Cerebellar nuclear complex (tissue), 1 donor: ENCODE data around the gene SLCO3A1.

Experiments
- DNase-seq, 2 experiments: peaks; one replicate each; lab custom pipeline; 2025; lab: John Stamatoyannopoulos, UW

Gene SLCO3A1

GRCh38 chr15:91911844-91912243 is 58.3 kb downstream of the SLCO3A1 start:
- no peak for DNase-seq

GRCh38 chr15:91912336-91912735 is 58.8 kb downstream of the SLCO3A1 start:
- DNase-seq, result no peak

GRCh38 chr15:91913560-91913959 is 60.1 kb downstream of the SLCO3A1 start:
- DNase-seq, result no peak

- no peak for DNase-seq
These were observed 62.1 kb downstream of the SLCO3A1 start for GRCh38 chr15:91915576-91915975.

GRCh38 chr15:91916051-91916450 is 62.5 kb downstream of the SLCO3A1 start:
- no peak for DNase-seq

GRCh38 chr15:91917686-91918360 is 64.3 kb downstream of the SLCO3A1 start:
- DNase-seq, result no peak

- DNase-seq, result peak in 1 of 2 experiments; percentile 27
These were observed 65.6 kb downstream of the SLCO3A1 start for GRCh38 chr15:91919014-91919534.

GRCh38 chr15:91921188-91921842 is 67.8 kb downstream of the SLCO3A1 start:
- DNase-seq, result no peak

GRCh38 chr15:91921843-91922198 is 68.3 kb downstream of the SLCO3A1 start:
- no peak for DNase-seq

- no peak for DNase-seq
These were observed 69.4 kb downstream of the SLCO3A1 start for GRCh38 chr15:91922646-91923547.

- no peak for DNase-seq
These were observed 70.7 kb downstream of the SLCO3A1 start for GRCh38 chr15:91924183-91924582.

GRCh38 chr15:91924837-91925495 is 71.5 kb downstream of the SLCO3A1 start:
- DNase-seq, result no peak

- no peak for DNase-seq
These were observed 72.3 kb downstream of the SLCO3A1 start for GRCh38 chr15:91925794-91926193.

- no peak for DNase-seq
These were observed 73.4 kb downstream of the SLCO3A1 start for GRCh38 chr15:91926908-91927270.

- no peak for DNase-seq
These were observed 74.1 kb downstream of the SLCO3A1 start for GRCh38 chr15:91927585-91927984.

- DNase-seq, result no peak
These were observed 75.2 kb downstream of the SLCO3A1 start for GRCh38 chr15:91928675-91929074.

- no peak for DNase-seq
These were observed 76.0 kb downstream of the SLCO3A1 start for GRCh38 chr15:91929509-91929908.

GRCh38 chr15:91930092-91930491 is 76.6 kb downstream of the SLCO3A1 start:
- DNase-seq, result no peak

GRCh38 chr15:91936182-91936775 is 82.8 kb downstream of the SLCO3A1 start:
- no peak for DNase-seq

GRCh38 chr15:91936927-91937326 is 83.4 kb downstream of the SLCO3A1 start:
- DNase-seq, result no peak

- DNase-seq, result no peak
These were observed 84.6 kb downstream of the SLCO3A1 start for GRCh38 chr15:91938136-91938535.

GRCh38 chr15:91939403-91939831 is 85.9 kb downstream of the SLCO3A1 start:
- no peak for DNase-seq
